NCI-H1092 treated with DMSO at 0.1 percent for 48 hours (cell line): ENCODE results near the gene PHF10.
A peak's percentile ranks its signal among the peaks of the same experiment; 100 is the strongest.
"Not testable (repeated sequence)": the region's sequence is repeated elsewhere in the genome, so short reads cannot be mapped to it uniquely, and the experiment has no call there.

Source experiments
- DNase-seq: peaks from one replicate; lab custom pipeline; 2025; lab: John Stamatoyannopoulos, UW

Gene PHF10

GRCh38 chr6:169724494-169725124 is at the start of gene PHF10:
Gene PHF10 (minus strand): TSS chr6:169724500. CDS start chr6:169723931, 569 bp downstream.
- peak; percentile 90 for DNase-seq

DNA sequence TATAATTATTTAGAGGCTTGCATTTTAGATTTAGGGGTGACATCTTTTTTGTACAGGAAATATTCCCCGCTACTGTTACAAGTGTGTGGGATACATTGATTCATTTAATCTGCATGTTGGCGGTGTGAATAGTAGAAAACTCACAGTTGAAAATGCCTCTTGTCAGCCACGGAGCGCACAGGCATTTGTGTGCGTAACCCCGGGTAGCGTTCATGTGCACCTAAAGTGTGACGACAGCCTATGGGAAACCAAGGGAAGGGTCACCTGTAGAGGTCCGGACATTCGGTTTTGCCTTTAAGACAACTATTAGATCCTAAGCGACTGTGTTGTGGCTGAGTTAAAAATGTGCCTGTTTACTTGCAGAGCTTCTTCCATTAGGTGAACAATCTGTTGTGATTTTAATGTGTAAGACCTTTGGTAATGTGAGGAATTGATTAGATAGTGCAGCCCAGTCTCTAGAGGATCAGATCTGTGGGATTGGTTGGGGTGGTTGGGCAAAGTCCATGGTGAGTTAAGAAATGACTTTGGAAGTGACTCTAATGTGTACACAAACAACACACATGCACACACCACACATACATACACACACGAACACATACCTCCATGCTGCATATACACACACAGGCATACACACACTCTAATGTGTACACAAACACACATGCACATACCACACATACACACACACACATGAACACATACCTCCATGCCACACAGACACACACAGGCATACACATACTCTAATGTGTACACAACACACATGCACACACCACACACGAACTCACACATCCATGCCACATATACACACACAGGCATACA is 42.8 kb upstream of the PHF10 start:
- DNase-seq, result no peak

DNA sequence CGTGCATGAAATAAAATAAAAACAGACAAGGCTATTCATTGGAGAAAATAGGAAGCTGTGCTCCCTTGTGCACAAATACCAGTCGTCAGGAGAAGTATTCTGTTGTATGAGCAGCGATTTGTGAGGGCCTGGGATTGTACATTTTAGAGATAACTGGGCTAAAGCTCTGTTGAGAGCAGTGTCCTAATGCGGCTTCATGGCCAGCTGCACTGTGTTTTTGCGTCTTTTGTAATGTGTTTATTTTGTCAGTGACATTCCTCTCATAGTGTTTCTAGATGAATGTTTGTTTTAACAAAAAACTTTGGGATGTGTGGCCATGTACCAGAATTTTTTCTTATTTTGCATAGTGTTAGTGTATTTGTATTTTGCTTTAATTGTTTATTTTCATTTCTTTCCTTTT is 41.9 kb upstream of the PHF10 start:
- no peak for DNase-seq

- DNase-seq, result not testable (repeated sequence)
Observed at GRCh38 chr6:169765789-169766188, 41.5 kb upstream of the PHF10 start.

GRCh38 chr6:169763881-169764280 is 39.6 kb upstream of the PHF10 start:
- DNase-seq, result no peak

DNA sequence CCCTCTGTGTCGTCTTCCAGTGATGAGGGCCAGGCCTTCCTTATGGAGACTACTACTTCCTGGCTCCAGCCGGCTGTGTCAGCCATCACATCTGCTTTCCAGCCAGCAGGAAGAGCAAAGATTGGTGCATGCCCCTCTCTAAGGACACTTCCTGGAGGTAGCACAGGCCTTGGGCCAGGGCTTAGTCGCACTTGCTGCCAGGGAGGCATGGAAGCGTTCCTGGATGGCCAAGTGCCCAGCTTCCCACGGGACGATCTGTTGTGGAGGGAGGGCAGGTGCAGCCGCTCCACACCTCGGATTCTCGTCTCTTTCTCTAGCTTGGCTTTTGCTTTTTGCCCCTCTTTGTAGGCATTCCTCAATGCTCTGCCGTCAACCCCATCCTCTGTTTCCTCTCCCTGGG is 39.0 kb upstream of the PHF10 start:
- DNase-seq, result no peak

DNA sequence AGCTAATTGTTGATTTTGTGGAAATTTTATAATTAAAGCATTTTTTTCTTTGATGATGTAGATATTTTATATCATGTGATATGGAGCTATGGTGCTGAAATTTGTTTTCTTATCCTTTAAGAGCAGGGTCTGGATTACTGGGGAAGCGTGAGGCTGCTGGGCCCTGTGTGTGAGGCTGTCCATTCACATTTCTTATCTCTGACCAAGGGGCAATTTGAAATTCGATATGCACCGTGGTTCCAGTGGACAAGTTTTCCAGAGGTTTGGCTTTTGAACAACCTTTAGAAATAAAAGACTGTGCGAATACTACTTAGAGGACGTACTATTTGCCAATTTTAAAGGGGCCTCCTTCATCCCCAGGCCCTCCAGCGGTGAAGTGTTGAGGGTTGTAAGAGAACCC is 30.9 kb upstream of the PHF10 start:
- no peak for DNase-seq

DNA sequence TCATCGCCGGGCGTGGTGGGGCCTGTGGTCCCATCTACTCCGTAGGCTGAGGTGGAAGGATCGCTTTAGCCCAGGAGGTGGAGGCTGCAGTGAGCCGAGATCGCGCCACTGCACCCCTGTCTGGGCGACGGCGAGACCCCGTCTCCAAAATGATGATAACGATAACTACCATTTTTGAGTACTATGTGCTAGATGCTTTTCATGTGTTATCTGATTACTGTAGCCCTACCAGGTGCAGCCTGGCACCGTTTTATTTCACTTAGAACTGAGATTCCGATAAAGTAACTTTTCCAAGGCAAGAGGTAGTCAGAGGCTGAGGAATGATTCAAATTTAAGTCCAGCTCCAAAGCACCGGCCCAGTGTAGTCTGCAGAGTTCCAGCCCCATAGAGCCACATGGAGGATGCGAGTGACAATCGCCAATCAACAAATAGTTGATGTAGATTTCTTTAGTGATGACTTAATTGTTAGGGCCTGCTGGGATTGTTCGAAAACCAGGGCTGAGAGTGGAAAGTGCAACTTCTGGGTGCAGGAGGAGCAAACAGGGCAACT is 27.8 kb upstream of the PHF10 start:
- no peak for DNase-seq

GRCh38 chr6:169751242-169752073 is 27.2 kb upstream of the PHF10 start, which contains the start of the genes DYNLT2 and ERMARD:
Gene DYNLT2 (minus strand): TSS chr6:169751572. CDS start chr6:169751458, 114 bp downstream.
Gene ERMARD (plus strand): TSS chr6:169751622. CDS start chr6:169751658, 36 bp downstream.
- peak; percentile 97 for DNase-seq

GRCh38 chr6:169746556-169746955 is 22.3 kb upstream of the PHF10 start:
- DNase-seq, result no peak

GRCh38 chr6:169745405-169745804 is 21.1 kb upstream of the PHF10 start:
- no peak for DNase-seq

GRCh38 chr6:169741344-169741743 is 17.0 kb upstream of the PHF10 start:
- DNase-seq, result no peak

DNA sequence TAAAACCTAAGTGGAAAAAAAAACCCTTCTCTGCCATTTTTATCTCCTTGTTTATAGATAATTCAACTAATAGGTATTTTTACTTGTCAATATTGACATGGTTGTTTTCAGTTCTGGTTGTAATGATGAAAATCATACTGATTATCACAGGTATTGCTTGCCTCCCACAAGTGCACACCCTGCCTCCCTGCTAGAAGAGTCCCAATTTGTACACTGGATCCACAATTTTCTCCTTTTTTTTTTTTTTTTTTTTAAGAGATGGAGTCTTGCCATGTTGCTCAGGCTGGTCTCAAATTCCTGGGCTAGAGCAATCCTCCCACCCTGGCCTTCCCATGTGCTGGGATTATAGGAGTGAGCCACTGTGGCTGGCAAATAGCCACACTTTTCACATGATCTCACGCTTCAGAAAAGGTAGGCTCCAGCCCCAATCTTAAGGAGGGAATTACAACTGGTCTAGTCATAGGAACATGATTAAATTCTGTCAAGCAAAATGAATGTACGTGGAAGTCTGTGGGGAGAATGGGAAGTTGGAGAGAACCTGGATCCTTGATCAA is 14.8 kb upstream of the PHF10 start:
- DNase-seq, result peak; percentile 61

DNA sequence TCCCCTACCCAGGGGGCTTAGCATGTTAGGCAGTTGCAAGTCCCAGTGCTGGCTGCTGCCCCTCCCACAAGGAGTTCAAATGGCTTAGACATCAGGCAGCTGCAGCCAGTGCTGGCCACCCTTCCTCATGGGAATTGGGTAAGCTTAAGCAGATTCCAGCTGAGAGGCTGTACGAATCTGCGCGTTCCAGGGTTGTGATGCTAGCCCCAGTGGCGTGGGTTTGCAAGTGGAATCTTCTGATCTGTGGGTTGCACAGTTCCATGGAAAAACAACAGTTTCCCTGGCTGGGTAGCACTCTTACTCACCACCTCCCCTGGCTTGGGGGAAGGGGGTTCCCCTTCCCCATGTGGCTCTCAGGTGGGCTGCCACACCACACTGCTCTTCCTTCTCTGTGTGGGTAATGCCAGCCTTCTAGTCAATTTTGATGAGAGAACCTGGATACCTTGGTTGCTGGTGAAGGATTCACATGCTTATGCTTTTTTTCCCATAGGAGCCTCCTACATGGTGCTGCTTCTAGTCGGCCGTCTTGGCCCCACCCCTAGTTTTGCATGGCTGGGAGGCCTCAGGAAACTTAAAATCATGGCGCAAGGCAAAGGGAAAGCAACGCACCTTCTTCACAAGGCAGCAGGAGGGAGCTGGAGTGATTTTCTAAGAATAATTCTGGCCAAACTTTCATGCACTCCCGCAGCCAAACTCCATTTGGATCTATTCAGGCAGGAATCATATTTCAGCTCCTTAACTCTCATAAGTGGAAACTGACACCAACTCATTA is 14.1 kb upstream of the PHF10 start:
- no peak for DNase-seq

DNA sequence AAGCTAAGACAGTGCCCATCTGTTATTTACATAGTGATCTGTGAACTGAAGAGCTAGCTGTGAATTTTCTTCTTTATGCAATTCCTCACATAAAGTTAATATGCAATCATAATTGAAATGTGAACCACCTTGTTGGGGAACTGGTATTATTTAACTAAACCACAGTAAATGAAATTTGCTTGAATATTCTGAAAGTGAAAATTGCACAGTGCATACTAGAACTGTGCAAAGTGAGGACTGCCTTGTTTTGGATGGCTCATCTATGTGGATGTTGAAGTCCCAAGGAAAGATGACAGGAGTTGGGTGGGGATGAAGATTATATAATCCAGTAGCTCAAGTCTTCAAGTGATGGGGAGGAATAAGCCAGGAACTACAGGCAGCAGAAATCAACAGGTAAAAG is 5.7 kb upstream of the PHF10 start:
- DNase-seq, result no peak

GRCh38 chr6:169726963-169727362 is 2.7 kb upstream of the PHF10 start:
- DNase-seq, result no peak

DNA sequence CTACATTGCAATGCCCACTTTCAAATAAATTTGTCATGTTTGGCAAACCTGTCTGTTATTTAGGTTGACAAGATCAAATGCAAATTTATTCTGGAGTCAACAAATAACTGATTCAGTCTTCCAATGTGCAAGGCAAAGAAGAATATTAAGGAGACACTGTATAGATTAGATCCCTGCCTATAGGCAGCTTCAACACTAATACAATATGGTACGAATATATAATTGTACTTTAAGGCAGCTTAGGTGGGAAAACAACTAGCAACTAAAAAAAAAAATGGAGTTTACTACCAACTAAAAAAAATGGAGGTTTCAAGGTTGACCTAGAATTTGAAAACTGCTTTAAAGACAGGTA is 1.7 kb upstream of the PHF10 start:
- no peak for DNase-seq

- peak; percentile 68 for DNase-seq
Observed at GRCh38 chr6:169725125-169726048, 1.1 kb upstream of the PHF10 start.

- peak; percentile 85 for DNase-seq
Observed at GRCh38 chr6:169723991-169724493, 258 bp downstream of the PHF10 start.
